D721Med (cell line): ENCODE data around the gene CNTFR.

ENCODE experiments used
- DNase-seq: peaks from one replicate; pipeline ENCODE4 v3.0.0; 2011; ENCODE audit warnings: low spot score; ENCODE audit not compliant: insufficient read length
- FAIRE-seq: peaks from 2 replicates; lab custom pipeline; 2011; peaks lifted over from hg19 to GRCh38; lab: Jason Lieb, UNC
- CTCF ChIP-seq: IDR thresholded peaks from 2 replicates; pipeline ENCODE4 v1.5.1; 2012; ENCODE audit warnings: mild to moderate bottlenecking, control low read depth; ENCODE audit not compliant: insufficient read depth; ENCODE audit errors: missing control alignments

CNTFR gene

GRCh38 chr9:34579104-34579807 lies 10.3 kb downstream of the CNTFR start:
- DNase-seq (peak; percentile 62), FAIRE-seq (no peak)
- no peak for TF ChIP-seq CTCF

- no peak for TF ChIP-seq CTCF
- DNase-seq (no peak), FAIRE-seq (no peak)
Measured at GRCh38 chr9:34578241-34579103, 11.1 kb downstream of the CNTFR start.

DNA sequence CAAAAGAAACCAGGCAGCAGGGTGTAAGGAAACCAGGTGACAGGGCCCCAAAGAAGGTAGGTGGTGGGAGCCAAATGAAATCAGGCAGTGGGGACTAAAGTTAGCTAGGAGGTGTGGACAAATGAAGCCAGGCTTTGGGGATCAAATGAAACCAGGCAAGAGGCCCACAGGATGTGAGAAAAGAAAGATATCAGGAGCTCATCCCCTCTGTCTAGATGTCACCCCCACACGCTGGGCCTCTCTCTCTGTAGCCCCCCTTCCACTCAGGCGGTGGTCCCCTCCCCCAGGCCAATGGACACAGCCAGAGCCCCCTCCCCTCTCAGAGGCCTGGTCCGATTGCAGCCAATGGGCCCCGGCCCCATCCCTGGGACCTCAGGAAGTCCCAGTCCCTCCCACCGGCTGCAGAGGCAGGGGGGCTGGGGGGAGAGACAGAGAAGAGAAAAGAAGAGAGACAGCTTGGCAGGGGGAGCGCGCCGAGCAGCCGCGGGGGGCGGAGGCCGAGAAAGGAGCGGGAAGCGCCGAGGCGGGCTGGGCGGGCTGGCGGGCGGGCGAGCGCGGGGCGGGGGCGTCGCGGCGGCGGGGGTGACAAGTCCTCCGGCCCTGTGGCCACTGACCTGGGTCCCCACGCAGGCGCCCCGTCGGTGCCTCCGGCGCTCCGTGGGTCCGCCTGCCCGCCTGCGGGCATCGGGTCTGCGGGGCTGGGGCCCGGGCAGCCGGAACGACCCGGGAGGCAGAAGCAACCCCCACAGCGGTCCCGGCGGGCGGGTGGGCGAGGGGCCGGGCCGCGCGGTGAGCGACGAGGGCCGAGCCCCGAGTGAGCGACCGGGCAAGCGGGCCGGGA lies 11.9 kb downstream of the CNTFR start:
- FAIRE-seq (no peak), DNase-seq (no peak)
- TF ChIP-seq CTCF = no peak

DNA sequence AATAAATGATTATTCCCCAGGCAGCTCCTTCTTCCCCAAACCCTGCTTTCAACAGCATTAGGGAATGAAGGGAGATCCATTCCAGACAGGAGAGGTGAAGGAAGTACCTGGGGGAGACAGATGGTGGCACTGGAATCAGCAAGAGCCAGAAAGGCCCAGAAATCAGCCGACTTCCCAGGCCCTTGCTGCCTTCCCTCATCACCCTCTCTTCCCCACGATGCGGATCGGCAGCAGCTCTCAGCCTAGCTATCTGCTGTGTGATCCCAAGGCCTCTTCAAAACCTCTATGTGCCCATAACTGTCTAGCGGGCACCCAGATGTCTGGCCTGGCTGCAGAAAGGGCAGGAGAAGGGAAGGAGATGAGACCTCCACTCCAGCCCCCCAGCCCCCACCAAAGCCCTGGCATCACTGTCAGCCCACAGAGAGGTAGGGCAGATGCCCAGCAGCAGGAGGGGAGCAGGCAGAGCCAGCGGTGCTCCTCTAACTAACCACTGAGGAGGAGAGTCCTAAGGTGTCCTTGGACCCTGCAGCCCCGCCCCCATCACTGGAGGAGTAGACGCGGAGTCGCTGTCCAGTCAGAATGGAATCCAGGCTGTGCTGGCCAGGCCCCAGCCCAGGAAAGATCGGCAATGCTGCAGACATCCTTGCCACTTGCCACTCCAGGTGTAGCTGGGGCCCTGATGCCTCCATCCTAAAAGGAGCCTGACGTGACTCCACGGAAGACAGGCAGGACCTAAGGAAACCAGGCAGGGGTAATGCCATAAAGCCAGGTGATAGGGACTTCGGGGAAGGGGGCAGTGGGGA lies 12.7 kb downstream of the CNTFR start:
- no peak for FAIRE-seq

GRCh38 chr9:34575862-34576596 lies 13.5 kb downstream of the CNTFR start:
- no peak for FAIRE-seq
- DNase-seq = no peak
- TF ChIP-seq CTCF = no peak

More for the DNA sequence above, 12.7 kb downstream of the CNTFR start:
- TF ChIP-seq CTCF = no peak
- no peak for DNase-seq

DNA sequence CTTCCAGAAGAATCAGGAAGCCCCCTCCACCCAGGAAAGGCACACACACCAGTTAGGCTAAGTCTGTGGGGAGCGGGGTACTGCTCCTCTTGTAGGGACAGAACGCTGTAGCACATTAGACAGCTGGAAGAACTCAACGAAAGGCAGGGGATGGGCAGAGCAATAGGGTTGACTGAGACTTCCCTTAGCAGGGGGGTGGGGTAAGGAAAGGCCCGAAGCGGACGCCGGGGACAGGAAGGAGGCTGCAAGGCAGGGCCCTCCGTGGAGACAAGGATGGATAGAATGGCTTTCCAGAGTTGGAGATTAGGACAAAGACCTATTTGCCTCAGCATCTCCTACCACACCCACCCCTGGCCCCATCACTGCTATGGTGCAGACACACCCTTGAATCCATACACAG lies 14.3 kb downstream of the CNTFR start:
- DNase-seq (no peak), FAIRE-seq (no peak)
- no peak for TF ChIP-seq CTCF
